GM12878 (cell line): ENCODE results near the gene PPP1R12A.

Experiments
- CEBPB ChIP-seq, 2 experiments: fragments of 150-350 bp in 1 of 2; IDR thresholded peaks; 2 replicates each; pipeline ENCODE4 v1.6.1; 2012 to 2014; ENCODE audit warnings: low read depth in 2 of 2, low read length in 2 of 2, borderline replicate concordance in 1 of 2, inconsistent platforms in 1 of 2
- POLR2AphosphoS5 ChIP-seq: IDR thresholded peaks from 2 replicates; pipeline ENCODE4 v1.6.1; 2011; ENCODE audit warnings: mild to moderate bottlenecking, low read length, inconsistent platforms

DNA sequence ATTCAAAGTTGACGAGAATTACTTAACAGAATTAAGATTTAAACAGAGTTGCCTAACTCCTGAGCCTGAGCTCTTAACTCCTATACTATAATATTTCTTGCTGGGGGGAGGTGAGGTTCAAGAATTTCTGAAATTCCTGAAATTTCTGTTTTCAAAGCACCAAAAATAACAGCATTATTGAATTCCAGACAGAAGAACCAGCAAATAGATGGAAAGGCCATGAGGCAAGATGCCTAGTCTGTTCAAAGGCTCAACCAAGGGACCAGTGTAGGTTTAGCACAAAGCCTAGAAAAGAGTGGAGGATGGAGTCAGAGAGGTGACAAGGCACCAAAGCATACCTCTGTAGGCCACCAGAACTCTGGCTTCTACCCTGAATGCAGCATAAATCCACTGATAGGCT, 76.4 kb downstream of the PPP1R12A start:
- TF ChIP-seq CEBPB (IDR thresholded peaks at IDR 0.05; ENCODE audit: borderline replicate concordance in 1 of 2, low read depth in 2 of 2, low read length in 2 of 2) (no peak), POLR2AphosphoS5 (no peak)
